HEK293T (cell line): ENCODE data around the gene FGFRL1.

ENCODE experiments used
- CTCF ChIA-PET: fragments of 350-600 bp; formaldehyde crosslinking; extraction: SDS; loops from one replicate; lab custom pipeline; 2021; ENCODE audit warnings: antibody characterized with exemption, inconsistent platforms; lab: Yijun Ruan, JAX
- POLR2A ChIA-PET: fragments of 350-600 bp; formaldehyde crosslinking; extraction: SDS; loops from one replicate; lab custom pipeline; 2020; ENCODE audit warnings: antibody characterized with exemption, inconsistent platforms; lab: Yijun Ruan, JAX
- DNase-seq: peaks from one replicate; pipeline ENCODE4 v3.0.0; 2012; ENCODE audit warnings: mixed read lengths; ENCODE audit errors: extremely low spot score
- ARNT ChIP-seq: fragments of 450-650 bp; IDR thresholded peaks from 2 replicates; pipeline ENCODE4 v1.6.1; 2017; ENCODE audit warnings: mild to moderate bottlenecking
- BHLHE40 ChIP-seq: fragments of 450-650 bp; IDR thresholded peaks from 2 replicates; pipeline ENCODE4 v1.6.1; 2016; ENCODE audit warnings: mild to moderate bottlenecking, moderate library complexity, borderline replicate concordance
- CTBP1 ChIP-seq: fragments of 450-650 bp; IDR thresholded peaks from 2 replicates; pipeline ENCODE4 v1.6.1; 2016; ENCODE audit warnings: borderline replicate concordance
- ELF4 ChIP-seq: fragments of 450-650 bp; IDR thresholded peaks from 2 replicates; pipeline ENCODE4 v1.6.1; 2017; ENCODE audit warnings: antibody characterized with exemption
- FOXA1 ChIP-seq: fragments of 450-650 bp; IDR thresholded peaks from 2 replicates; pipeline ENCODE4 v1.6.1; 2016; ENCODE audit warnings: mild to moderate bottlenecking
- FOXK2 ChIP-seq: fragments of 450-650 bp; IDR thresholded peaks from 2 replicates; pipeline ENCODE4 v1.6.1; 2016; ENCODE audit warnings: mild to moderate bottlenecking
- FOXM1 ChIP-seq: fragments of 450-650 bp; IDR thresholded peaks from 2 replicates; pipeline ENCODE4 v1.6.1; 2017; ENCODE audit warnings: mild to moderate bottlenecking, borderline replicate concordance
- HDGF ChIP-seq: fragments of 450-650 bp; IDR thresholded peaks from 2 replicates; pipeline ENCODE4 v1.6.1; 2017; ENCODE audit warnings: antibody characterized with exemption, borderline replicate concordance
- L3MBTL2 ChIP-seq: fragments of 450-650 bp; conservative IDR thresholded peaks from 2 replicates; pipeline ENCODE4 v1.6.1; 2016; ENCODE audit warnings: mild to moderate bottlenecking
- LEF1 ChIP-seq: fragments of 450-650 bp; IDR thresholded peaks from 2 replicates; pipeline ENCODE4 v1.6.1; 2017; ENCODE audit warnings: mild to moderate bottlenecking, borderline replicate concordance
- NFRKB ChIP-seq: fragments of 450-650 bp; IDR thresholded peaks from 2 replicates; pipeline ENCODE4 v1.6.1; 2016; ENCODE audit warnings: mild to moderate bottlenecking, moderate library complexity
- SP1 ChIP-seq: fragments of 450-650 bp; IDR thresholded peaks from 2 replicates; pipeline ENCODE4 v1.6.1; 2017
- SUZ12 ChIP-seq: fragments of 450-650 bp; IDR thresholded peaks from 2 replicates; pipeline ENCODE4 v1.6.1; 2016; ENCODE audit warnings: mild to moderate bottlenecking
- TARDBP ChIP-seq: fragments of 450-650 bp; IDR thresholded peaks from 2 replicates; pipeline ENCODE4 v1.6.1; 2016
- ZNF384 ChIP-seq: fragments of 450-650 bp; IDR thresholded peaks from 2 replicates; pipeline ENCODE4 v1.6.1; 2016
- TF ChIP-seq, protein P1 (sequence below): fragments of 450-650 bp; IDR thresholded peaks from 2 replicates; pipeline ENCODE4 v1.6.1; 2016

FGFRL1 gene

DNA sequence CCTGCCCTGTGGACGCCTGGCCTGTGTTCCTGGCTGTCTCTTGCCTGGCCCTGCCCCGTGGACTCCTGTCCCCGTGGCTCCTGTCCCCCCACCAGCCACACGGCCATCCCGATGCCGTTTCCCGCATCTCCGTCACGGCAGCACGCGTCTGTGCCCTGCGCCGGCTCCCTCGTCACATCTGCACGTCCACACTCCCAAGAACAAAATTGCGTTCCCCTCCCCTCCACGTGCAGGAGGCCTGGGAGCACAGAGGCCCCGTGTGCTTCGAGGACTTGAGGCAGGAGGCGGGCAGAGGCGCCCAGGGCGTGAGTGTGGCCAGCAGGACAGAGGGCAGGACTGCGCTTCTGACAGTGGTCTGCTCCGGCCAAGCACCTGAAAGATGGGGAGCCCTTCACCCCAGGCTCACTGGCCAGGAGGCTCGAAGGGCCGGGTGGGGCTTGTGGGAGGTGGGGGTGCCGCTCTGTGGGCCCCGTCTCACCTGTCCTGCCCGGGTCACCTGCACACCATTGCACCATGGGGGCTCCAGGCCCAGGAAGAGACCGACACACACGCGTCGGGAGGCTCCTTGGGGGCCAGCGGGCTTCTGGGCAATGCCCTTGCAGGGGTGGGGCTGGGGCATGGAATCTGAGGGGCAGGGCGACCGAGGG lies 17.3 kb downstream of the FGFRL1 start:
- ChIA-PET CTCF (no interaction called here), POLR2A (no interaction called here)
- DNase-seq = no peak
- TF ChIP-seq HDGF = no peak
- no peak for TF ChIP-seq BHLHE40
- peak; percentile 72 for TF ChIP-seq L3MBTL2
- no peak for TF ChIP-seq SP1
- TF ChIP-seq ARNT = no peak
- TF ChIP-seq SUZ12 = no peak

DNA sequence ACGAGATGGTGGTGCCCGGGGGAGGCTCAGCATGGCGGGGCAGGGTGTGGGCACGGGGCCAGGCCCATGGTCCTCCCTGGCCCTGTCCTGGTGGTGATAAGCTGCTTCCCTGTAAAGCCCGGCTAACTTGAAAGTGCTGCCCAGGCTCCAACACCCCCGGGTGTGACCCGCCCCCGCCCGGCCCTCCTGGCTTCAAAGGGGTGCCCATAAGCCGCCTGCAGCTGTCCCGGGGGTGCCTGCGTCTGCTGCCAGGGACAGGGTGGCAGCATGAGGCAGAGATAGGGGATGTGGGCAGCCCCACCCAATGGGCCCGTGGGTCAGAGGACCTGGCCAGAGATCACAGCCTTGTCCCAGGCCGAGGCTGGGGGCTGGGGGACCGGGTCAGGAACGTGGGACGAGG lies 18.1 kb downstream of the FGFRL1 start:
- POLR2A ChIA-PET = no interaction called here
- DNase-seq = no peak
- CTCF ChIA-PET = no interaction called here
- TF ChIP-seq HDGF (no peak), L3MBTL2 (no peak), LEF1 (no peak), ARNT (no peak)

DNA sequence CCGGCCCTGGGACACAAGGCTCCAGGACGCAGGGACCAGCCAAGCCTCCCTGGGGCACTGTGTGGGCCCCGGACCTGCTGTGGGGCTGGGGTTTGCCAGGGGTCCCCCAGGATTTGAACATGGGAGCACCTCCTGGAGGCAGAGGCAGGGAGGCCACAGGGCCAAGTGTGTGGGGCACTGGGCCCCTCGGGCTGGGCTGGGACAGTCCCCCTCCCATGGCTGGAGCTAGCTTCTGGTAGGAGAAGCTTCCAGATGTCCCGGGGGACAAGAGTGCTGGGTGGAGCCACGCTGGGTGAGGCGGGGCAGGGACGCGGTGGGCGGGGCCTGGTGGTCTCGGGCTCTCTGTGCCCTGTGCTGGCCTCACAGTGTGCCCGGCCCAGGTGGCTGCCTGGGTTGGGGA lies 18.6 kb downstream of the FGFRL1 start:
- CTCF ChIA-PET = no interaction called here
- POLR2A ChIA-PET = no interaction called here
- DNase-seq = no peak
- TF ChIP-seq CTBP1 (no peak), FOXM1 (no peak), BHLHE40 (no peak)

DNA sequence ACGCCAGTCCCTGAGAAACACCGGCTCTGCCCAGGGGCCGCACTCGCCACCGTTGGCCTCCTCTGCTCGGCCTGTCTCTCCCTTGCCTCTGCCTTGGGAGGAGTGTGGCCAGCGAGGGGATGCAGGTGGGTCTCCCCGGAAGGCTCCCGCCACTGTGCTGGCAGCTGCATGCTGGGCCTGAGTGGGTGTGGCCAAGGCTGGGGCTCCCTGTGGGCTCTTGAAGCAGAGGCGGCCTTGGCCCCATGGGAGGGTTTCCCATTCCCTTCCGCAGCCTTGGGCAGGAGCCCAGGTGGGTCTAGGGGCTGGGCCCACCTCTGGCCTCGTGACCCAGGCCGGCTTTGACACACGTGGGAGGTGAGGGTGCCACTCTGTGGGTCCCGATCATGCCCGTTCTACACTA lies 19.1 kb downstream of the FGFRL1 start:
- ChIA-PET CTCF (no interaction called here), POLR2A (no interaction called here)
- TF ChIP-seq LEF1 (no peak), HDGF (no peak), BHLHE40 (no peak)
- DNase-seq = no peak

DNA sequence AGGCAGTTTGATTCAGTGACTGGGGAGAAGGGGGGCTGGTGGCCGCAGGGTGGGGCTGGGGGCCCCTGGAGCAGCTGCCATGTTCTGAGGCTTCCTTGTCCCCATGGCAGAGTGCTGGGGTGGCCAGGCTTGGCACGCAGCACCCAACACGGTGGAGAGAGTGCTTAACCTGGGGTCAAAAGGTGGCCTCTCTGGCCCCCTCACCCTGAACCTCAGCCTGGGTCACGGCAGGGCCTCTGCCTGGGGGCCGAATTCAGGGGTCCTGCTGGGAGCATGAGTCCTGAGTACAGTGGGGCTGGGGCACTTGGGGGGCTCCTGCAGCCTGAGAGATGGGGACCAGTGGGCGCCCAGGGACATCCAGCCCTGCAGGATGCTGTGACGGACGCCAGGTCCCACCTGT lies 19.9 kb downstream of the FGFRL1 start:
- TF ChIP-seq SUZ12 (no peak), ELF4 (no peak), NFRKB (no peak), HDGF (no peak), LEF1 (no peak), CTBP1 (no peak), SP1 (no peak), FOXA1 (no peak), TARDBP (no peak), ZNF384 (no peak), ARNT (no peak), FOXK2 (no peak)
- TF ChIP-seq, protein P1, sequence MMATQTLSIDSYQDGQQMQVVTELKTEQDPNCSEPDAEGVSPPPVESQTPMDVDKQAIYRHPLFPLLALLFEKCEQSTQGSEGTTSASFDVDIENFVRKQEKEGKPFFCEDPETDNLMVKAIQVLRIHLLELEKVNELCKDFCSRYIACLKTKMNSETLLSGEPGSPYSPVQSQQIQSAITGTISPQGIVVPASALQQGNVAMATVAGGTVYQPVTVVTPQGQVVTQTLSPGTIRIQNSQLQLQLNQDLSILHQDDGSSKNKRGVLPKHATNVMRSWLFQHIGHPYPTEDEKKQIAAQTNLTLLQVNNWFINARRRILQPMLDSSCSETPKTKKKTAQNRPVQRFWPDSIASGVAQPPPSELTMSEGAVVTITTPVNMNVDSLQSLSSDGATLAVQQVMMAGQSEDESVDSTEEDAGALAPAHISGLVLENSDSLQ = no peak
- no peak for DNase-seq
- ChIA-PET CTCF (no interaction called here), POLR2A (no interaction called here)

DNA sequence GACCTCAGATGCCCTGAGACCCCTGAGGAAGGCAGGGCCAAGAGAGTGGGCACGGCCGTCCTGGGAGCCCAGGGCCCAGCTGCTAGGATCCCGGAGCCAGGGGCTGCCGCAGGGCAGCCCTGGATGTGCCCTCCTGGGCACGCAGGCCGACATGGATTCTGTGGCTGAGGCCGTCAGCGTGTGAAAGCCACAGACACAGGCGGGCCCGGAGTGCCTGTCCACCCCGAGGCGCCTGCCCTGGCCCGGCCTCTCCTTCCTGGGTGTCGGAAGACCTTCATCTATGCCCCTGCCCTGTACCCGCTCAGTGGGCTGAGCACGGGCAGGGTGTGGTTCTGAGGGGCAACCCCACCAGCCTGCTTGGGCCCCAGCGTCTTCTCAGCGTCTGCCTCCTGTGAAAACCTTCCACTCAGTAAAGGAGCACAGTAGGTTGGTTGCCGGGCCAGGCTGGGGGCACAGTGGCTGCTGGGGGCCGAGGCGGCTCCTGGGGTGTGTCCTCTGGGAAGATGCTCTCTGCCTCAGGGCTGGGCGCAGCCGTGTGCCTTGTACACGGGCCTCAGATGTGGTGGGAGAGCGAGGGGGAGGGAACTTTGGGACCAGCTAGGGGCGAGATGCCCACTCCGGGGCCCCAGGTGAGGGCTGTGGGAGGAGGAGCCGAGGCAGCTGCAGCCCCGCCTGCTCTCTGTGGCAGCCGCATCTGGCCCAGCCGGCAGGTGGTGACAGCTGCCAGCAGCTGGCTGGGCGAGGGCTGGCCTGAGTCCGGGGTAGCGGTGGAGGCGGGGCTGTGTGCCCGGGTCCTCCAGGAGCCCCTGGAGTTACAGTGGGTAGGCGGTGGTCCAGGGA lies 20.8 kb downstream of the FGFRL1 start:
- DNase-seq = no peak
- CTCF ChIA-PET = no interaction called here

DNA sequence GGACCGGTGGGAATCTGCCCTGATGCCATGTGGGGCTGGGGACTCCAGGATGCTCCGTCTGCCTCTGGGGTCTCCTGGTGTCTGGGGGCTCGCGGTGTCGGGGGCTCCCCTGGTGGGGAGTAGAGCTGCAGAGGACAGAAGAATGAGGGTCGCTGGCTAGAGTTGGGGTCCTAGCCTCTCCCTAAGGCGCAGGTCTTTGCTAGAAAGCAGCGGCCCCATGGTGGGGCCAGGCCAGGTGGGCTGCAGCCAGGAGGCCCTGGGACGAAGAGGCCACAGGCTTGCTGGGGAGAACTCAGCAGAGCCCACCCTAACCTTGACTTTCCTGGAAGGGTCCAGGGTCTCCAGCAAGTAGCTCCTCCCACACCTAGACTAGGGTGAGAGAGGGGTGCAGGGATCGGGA lies 21.4 kb downstream of the FGFRL1 start:
- DNase-seq = no peak
- TF ChIP-seq FOXA1 (no peak), SUZ12 (no peak), FOXK2 (no peak), L3MBTL2 (no peak), HDGF (no peak), SP1 (no peak), BHLHE40 (no peak), CTBP1 (no peak), ELF4 (no peak), FOXM1 (no peak), LEF1 (no peak), ARNT (no peak), TARDBP (no peak), NFRKB (no peak), ZNF384 (no peak)
- TF ChIP-seq, protein P1 = no peak
- POLR2A ChIA-PET = no interaction called here
- CTCF ChIA-PET = no interaction called here

More for the DNA sequence above, 20.8 kb downstream of the FGFRL1 start:
- POLR2A ChIA-PET = no interaction called here
- TF ChIP-seq NFRKB (no peak), LEF1 (no peak), TARDBP (no peak), FOXA1 (no peak), ELF4 (no peak), ARNT (no peak), HDGF (no peak), CTBP1 (no peak), ZNF384 (no peak), FOXK2 (no peak), L3MBTL2 (no peak), SUZ12 (no peak)
- TF ChIP-seq, protein P1 = no peak
